ENCODE measurements around the gene RGS5.
A peak's percentile ranks its signal among the peaks of the same experiment; 100 is the strongest.

RGS5 gene

GRCh38 chr1:163182330-163182949, 20.3 kb downstream of the RGS5 start:
- DNase-seq (ENCODE audit: low read depth): no peak

GRCh38 chr1:163178628-163179027, 24.1 kb downstream of the RGS5 start:
- no peak for DNase-seq (ENCODE audit: low read depth)

GRCh38 chr1:163176797-163177196, 25.9 kb downstream of the RGS5 start:
- no peak for DNase-seq (ENCODE audit: low read depth)

- DNase-seq (ENCODE audit: low read depth): peak; percentile 13
Observed at GRCh38 chr1:163174524-163175437, 27.9 kb downstream of the RGS5 start.

GRCh38 chr1:163173121-163173520, 29.6 kb downstream of the RGS5 start:
- no peak for DNase-seq (ENCODE audit: low read depth)

- DNase-seq (ENCODE audit: low read depth): no peak
Observed at GRCh38 chr1:163172596-163172995, 30.1 kb downstream of the RGS5 start.

GRCh38 chr1:163171826-163172225, 30.9 kb downstream of the RGS5 start:
- DNase-seq (ENCODE audit: low read depth): no peak

- no peak for DNase-seq (ENCODE audit: low read depth)
Observed at GRCh38 chr1:163170975-163171676, 31.6 kb downstream of the RGS5 start.

GRCh38 chr1:163170331-163170730, 32.4 kb downstream of the RGS5 start:
- DNase-seq (ENCODE audit: low read depth): no peak

GRCh38 chr1:163169553-163169952, 33.2 kb downstream of the RGS5 start:
- DNase-seq (ENCODE audit: low read depth): no peak

- DNase-seq (ENCODE audit: low read depth): no peak
Observed at GRCh38 chr1:163168053-163168452, 34.7 kb downstream of the RGS5 start.

- no peak for DNase-seq (ENCODE audit: low read depth)
Observed at GRCh38 chr1:163166886-163167555, 35.7 kb downstream of the RGS5 start.

- DNase-seq (ENCODE audit: low read depth): no peak
Observed at GRCh38 chr1:163165119-163165518, 37.6 kb downstream of the RGS5 start.

- DNase-seq (ENCODE audit: low read depth): no peak
Observed at GRCh38 chr1:163163881-163164582, 38.7 kb downstream of the RGS5 start.

GRCh38 chr1:163163163-163163562, 39.6 kb downstream of the RGS5 start:
- no peak for DNase-seq (ENCODE audit: low read depth)

- no peak for DNase-seq (ENCODE audit: low read depth)
Observed at GRCh38 chr1:163162381-163162914, 40.3 kb downstream of the RGS5 start.

GRCh38 chr1:163161841-163162240, 40.9 kb downstream of the RGS5 start:
- no peak for DNase-seq (ENCODE audit: low read depth)

- no peak for DNase-seq (ENCODE audit: low read depth)
Observed at GRCh38 chr1:163161337-163161736, 41.4 kb downstream of the RGS5 start.

- no peak for DNase-seq (ENCODE audit: low read depth)
Observed at GRCh38 chr1:163155606-163156005, 47.1 kb downstream of the RGS5 start.

- no peak for DNase-seq (ENCODE audit: low read depth)
Observed at GRCh38 chr1:163148911-163149310, 53.8 kb downstream of the RGS5 start.

GRCh38 chr1:163147019-163147418, 55.7 kb downstream of the RGS5 start:
- DNase-seq (ENCODE audit: low read depth): no peak
